WTC11 (cell line): ENCODE data around the gene PIK3C2G. TPM values are rescaled to one million over a fixed set of nuclear protein-coding genes. Genes with fewer than 3 reads are reported as not detected.

Experiments used
- ATAC-seq: fragments of 200-7000 bp; cut with Tn5 transposase; 2 replicates; pipeline ENCODE4 v1.10.0; 2021; ENCODE audit warnings: mild to moderate bottlenecking, moderate library complexity
- CTCF ChIA-PET: fragments of 300-600 bp; sonication (Branson Sonifier 250); formaldehyde crosslinking; loops from one replicate; lab custom pipeline; 2021; ENCODE audit warnings: antibody characterized with exemption; lab: Charles Lee
- POLR2A ChIA-PET: fragments of 350-600 bp; sonication (Branson Sonifier 250); formaldehyde crosslinking; loops from one replicate; lab custom pipeline; 2021; ENCODE audit warnings: antibody characterized with exemption; lab: Charles Lee
- DNase-seq: peaks from one replicate; pipeline ENCODE4 v3.0.0; 2021; ENCODE audit warnings: low spot score
- H3K27ac Mint-ChIP-seq: 2 replicates; pipeline ENCODE4 v1.8.0; 2021; ENCODE audit warnings: mixed read lengths
- H3K27me3 Mint-ChIP-seq: 2 replicates; pipeline ENCODE4 v1.8.0; 2021; ENCODE audit warnings: low read depth, mild to moderate bottlenecking, moderate library complexity, mixed read lengths
- H3K36me3 Mint-ChIP-seq: 2 replicates; pipeline ENCODE4 v1.8.0; 2021; ENCODE audit warnings: mixed read lengths
- H3K4me1 Mint-ChIP-seq: 2 replicates; pipeline ENCODE4 v1.8.0; 2022; ENCODE audit warnings: mixed read lengths
- H3K4me3 Mint-ChIP-seq: 2 replicates; pipeline ENCODE4 v1.8.0; 2021; ENCODE audit warnings: mild to moderate bottlenecking, moderate library complexity, mixed read lengths
- H3K9me3 Mint-ChIP-seq: 2 replicates; pipeline ENCODE4 v1.8.0; 2021; ENCODE audit warnings: mixed read lengths
- CDX4 ChIP-seq: fragments of 250-450 bp; sonication (Bioruptor Pico); IDR thresholded peaks from 2 replicates; pipeline ENCODE4 v1.9.0; 2021; ENCODE audit warnings: moderate library complexity, mild to moderate bottlenecking, inconsistent platforms, borderline replicate concordance
- CREB1 ChIP-seq: sonication (generic); formaldehyde crosslinking; IDR thresholded peaks from 2 replicates; pipeline ENCODE4 v1.8.0; 2023; ENCODE audit warnings: mild to moderate bottlenecking, missing genetic modification reagents
- E2F1 ChIP-seq: sonication (generic); formaldehyde crosslinking; IDR thresholded peaks from 2 replicates; pipeline ENCODE4 v1.8.0; 2022; ENCODE audit warnings: mild to moderate bottlenecking, missing genetic modification reagents
- E2F4 ChIP-seq: sonication (generic); formaldehyde crosslinking; IDR thresholded peaks from 2 replicates; pipeline ENCODE4 v1.8.1; 2022; ENCODE audit warnings: low read depth, mild to moderate bottlenecking, moderate library complexity, missing genetic modification reagents, borderline replicate concordance
- ELF4 ChIP-seq: sonication (generic); formaldehyde crosslinking; IDR thresholded peaks from 2 replicates; pipeline ENCODE4 v1.8.1; 2022; ENCODE audit warnings: low read depth, mild to moderate bottlenecking, moderate library complexity, missing genetic modification reagents
- FOXP4 ChIP-seq: sonication (generic); formaldehyde crosslinking; IDR thresholded peaks from 2 replicates; pipeline ENCODE4 v1.8.0; 2022; ENCODE audit warnings: mild to moderate bottlenecking, missing genetic modification reagents
- GRHL2 ChIP-seq: fragments of 250-450 bp; sonication (Bioruptor Pico); IDR thresholded peaks from 2 replicates; pipeline ENCODE4 v1.8.0; 2022; ENCODE audit warnings: mild to moderate bottlenecking, moderate library complexity; ENCODE audit not compliant: insufficient replicate concordance, severe bottlenecking
- HMGXB4 ChIP-seq: sonication (generic); formaldehyde crosslinking; IDR thresholded peaks from 2 replicates; pipeline ENCODE4 v1.8.1; 2023; ENCODE audit warnings: mild to moderate bottlenecking, moderate library complexity, missing genetic modification reagents
- JUN ChIP-seq: sonication (generic); formaldehyde crosslinking; IDR thresholded peaks from 2 replicates; pipeline ENCODE4 v1.8.0; 2023; ENCODE audit warnings: mild to moderate bottlenecking, missing genetic modification reagents
- MLX ChIP-seq: sonication (generic); formaldehyde crosslinking; IDR thresholded peaks from 2 replicates; pipeline ENCODE4 v1.8.1; 2023; ENCODE audit warnings: mild to moderate bottlenecking, missing genetic modification reagents, moderate library complexity
- NR1H2 ChIP-seq: sonication (generic); formaldehyde crosslinking; IDR thresholded peaks from 2 replicates; pipeline ENCODE4 v1.9.0; 2021; ENCODE audit warnings: mild to moderate bottlenecking, moderate library complexity, missing genetic modification reagents
- OVOL2 ChIP-seq: fragments of 250-450 bp; sonication (Bioruptor Pico); IDR thresholded peaks from 2 replicates; pipeline ENCODE4 v1.9.0; 2021; ENCODE audit warnings: mild to moderate bottlenecking, borderline replicate concordance
- PREB ChIP-seq: sonication (generic); formaldehyde crosslinking; IDR thresholded peaks from 2 replicates; pipeline ENCODE4 v1.8.1; 2022; ENCODE audit warnings: mild to moderate bottlenecking, missing genetic modification reagents, moderate library complexity, borderline replicate concordance
- PRRX2 ChIP-seq: fragments of 250-450 bp; sonication (Bioruptor Pico); IDR thresholded peaks from 2 replicates; pipeline ENCODE4 v1.8.0; 2021; ENCODE audit warnings: mild to moderate bottlenecking
- RORB ChIP-seq: fragments of 250-450 bp; sonication (Bioruptor Pico); IDR thresholded peaks from 2 replicates; pipeline ENCODE4 v1.9.0; 2021; ENCODE audit warnings: mild to moderate bottlenecking
- SMAD3 ChIP-seq: sonication (generic); formaldehyde crosslinking; IDR thresholded peaks from 2 replicates; pipeline ENCODE4 v1.8.0; 2022; ENCODE audit warnings: missing genetic modification reagents, mild to moderate bottlenecking, borderline replicate concordance
- ZMAT4 ChIP-seq: fragments of 250-450 bp; sonication (Bioruptor Pico); IDR thresholded peaks from 2 replicates; pipeline ENCODE4 v1.9.0; 2021; ENCODE audit warnings: mild to moderate bottlenecking
- ZNF396 ChIP-seq: fragments of 250-450 bp; sonication (Bioruptor Pico); IDR thresholded peaks from 2 replicates; pipeline ENCODE4 v1.8.0; 2021; ENCODE audit warnings: mild to moderate bottlenecking, moderate library complexity, borderline replicate concordance
- ZNF671 ChIP-seq: fragments of 250-450 bp; sonication (Bioruptor Pico); IDR thresholded peaks from 2 replicates; pipeline ENCODE4 v1.8.0; 2021; ENCODE audit warnings: mild to moderate bottlenecking
- total RNA-seq: library from RNA; stranded (reverse); gene quantifications from 3 replicates; pipeline ENCODE4 v1.2.3, GENCODE V29; 2021

The PIK3C2G gene
- total RNA-seq, 1 experiment from 2014 or later, result not detected

- TF ChIP-seq HMGXB4 (CRISPR knock-in tag), result no peak
- TF ChIP-seq GRHL2 (CRISPR knock-in tag), result no peak
- TF ChIP-seq CREB1 (CRISPR knock-in tag), result no peak
- TF ChIP-seq OVOL2 (CRISPR knock-in tag), result no peak
- TF ChIP-seq RORB (CRISPR knock-in tag), result no peak
- no peak for TF ChIP-seq E2F1 (CRISPR knock-in tag)
Measured at GRCh38 chr12:18470251-18470650, 208.9 kb downstream of the PIK3C2G start (continued).

- no peaks in the 10 kb centered on the region for H3K36me3 Mint-ChIP-seq
- POLR2A ChIA-PET, result no interaction called here
- peaks cover 5% of the 10 kb centered on the region for H3K4me1 Mint-ChIP-seq
- CTCF ChIA-PET, result interaction anchor here (0.6 kb wide), 1 partner anchor 317 kb away, joined by 3 read pairs; no protein-coding TSS in a partner anchor
- TF ChIP-seq GRHL2 (CRISPR knock-in tag) (no peak), CDX4 (CRISPR knock-in tag) (no peak), ELF4 (CRISPR knock-in tag) (no peak), FOXP4 (CRISPR knock-in tag) (no peak), E2F4 (no peak), SMAD3 (CRISPR knock-in tag) (no peak), MLX (CRISPR knock-in tag) (no peak), NR1H2 (CRISPR knock-in tag) (no peak), RORB (CRISPR knock-in tag) (no peak), PRRX2 (CRISPR knock-in tag) (no peak), ZNF396 (CRISPR knock-in tag) (no peak), PREB (no peak), JUN (no peak), ZNF671 (CRISPR knock-in tag) (no peak), ZMAT4 (CRISPR knock-in tag) (no peak)
- no peaks in the 10 kb centered on the region for H3K9me3 Mint-ChIP-seq
- peaks cover 48% of the 10 kb centered on the region for H3K27me3 Mint-ChIP-seq
- DNase-seq (no peak), ATAC-seq (no peak)
- H3K4me3 Mint-ChIP-seq, result no peak overlapping the region
- no peak overlapping the region for H3K27ac Mint-ChIP-seq
Measured at GRCh38 chr12:18472304-18472703, 211.0 kb downstream of the PIK3C2G start.
